ENCODE measurements around the gene RPS6KA1. TPM values are rescaled to one million over a fixed set of nuclear protein-coding genes. Genes with fewer than 3 reads are reported as not detected.

RPS6KA1 gene
- total and polyA plus RNA-seq, 10 of the 15 experiments (the other 5 are each of a cell fraction or from before 2014, with no cell fraction given): 5.0 to 136 (median 91.5) TPM

DNA sequence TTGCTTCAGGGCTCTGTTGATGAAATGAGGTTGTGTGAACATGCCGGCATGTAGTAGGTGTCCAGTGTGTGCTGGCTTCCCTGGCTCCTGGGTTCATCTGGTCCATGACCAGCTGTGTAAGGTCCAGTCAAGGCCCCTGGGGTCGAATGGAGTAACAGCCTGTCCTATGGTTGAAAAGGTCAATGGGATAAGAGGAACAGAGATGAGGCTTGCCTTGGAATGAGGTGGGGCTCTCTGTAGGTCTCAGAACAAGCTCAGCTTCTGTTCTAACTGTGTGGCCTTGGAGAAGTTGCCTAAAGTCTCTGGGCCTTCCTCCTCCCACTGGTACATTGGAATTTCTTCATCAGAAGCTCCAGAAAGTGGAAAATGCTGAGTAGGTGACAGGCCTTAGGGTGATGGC, 26.6 kb downstream of the RPS6KA1 start:
- CTCF ChIA-PET: interaction anchor here (0.6 to 1.5 kb wide), 3 partner anchors 9 to 56 kb away, joined by 3 to 7 read pairs (median 4); no protein-coding TSS in a partner anchor
- no peak for TF ChIP-seq BRCA1 (IDR thresholded peaks at IDR 0.05; ENCODE audit: low read depth, low read length)
- no peak for TF ChIP-seq BHLHE40 (IDR thresholded peaks at IDR 0.05; ENCODE audit: borderline replicate concordance in 1 of 2, low read depth in 2 of 2, low read length in 1 of 2)
- no peak for TF ChIP-seq NR2F1 (conservative IDR thresholded peaks at IDR 0.05)
- TF ChIP-seq, protein P1, sequence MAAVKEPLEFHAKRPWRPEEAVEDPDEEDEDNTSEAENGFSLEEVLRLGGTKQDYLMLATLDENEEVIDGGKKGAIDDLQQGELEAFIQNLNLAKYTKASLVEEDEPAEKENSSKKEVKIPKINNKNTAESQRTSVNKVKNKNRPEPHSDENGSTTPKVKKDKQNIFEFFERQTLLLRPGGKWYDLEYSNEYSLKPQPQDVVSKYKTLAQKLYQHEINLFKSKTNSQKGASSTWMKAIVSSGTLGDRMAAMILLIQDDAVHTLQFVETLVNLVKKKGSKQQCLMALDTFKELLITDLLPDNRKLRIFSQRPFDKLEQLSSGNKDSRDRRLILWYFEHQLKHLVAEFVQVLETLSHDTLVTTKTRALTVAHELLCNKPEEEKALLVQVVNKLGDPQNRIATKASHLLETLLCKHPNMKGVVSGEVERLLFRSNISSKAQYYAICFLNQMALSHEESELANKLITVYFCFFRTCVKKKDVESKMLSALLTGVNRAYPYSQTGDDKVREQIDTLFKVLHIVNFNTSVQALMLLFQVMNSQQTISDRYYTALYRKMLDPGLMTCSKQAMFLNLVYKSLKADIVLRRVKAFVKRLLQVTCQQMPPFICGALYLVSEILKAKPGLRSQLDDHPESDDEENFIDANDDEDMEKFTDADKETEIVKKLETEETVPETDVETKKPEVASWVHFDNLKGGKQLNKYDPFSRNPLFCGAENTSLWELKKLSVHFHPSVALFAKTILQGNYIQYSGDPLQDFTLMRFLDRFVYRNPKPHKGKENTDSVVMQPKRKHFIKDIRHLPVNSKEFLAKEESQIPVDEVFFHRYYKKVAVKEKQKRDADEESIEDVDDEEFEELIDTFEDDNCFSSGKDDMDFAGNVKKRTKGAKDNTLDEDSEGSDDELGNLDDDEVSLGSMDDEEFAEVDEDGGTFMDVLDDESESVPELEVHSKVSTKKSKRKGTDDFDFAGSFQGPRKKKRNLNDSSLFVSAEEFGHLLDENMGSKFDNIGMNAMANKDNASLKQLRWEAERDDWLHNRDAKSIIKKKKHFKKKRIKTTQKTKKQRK (IDR thresholded peaks at IDR 0.05; ENCODE audit: low read depth, low read length): no peak
- no peak for TF ChIP-seq NRF1 (conservative IDR thresholded peaks at IDR 0.05; ENCODE audit: low read depth, low read length)
- TF ChIP-seq, protein P2, sequence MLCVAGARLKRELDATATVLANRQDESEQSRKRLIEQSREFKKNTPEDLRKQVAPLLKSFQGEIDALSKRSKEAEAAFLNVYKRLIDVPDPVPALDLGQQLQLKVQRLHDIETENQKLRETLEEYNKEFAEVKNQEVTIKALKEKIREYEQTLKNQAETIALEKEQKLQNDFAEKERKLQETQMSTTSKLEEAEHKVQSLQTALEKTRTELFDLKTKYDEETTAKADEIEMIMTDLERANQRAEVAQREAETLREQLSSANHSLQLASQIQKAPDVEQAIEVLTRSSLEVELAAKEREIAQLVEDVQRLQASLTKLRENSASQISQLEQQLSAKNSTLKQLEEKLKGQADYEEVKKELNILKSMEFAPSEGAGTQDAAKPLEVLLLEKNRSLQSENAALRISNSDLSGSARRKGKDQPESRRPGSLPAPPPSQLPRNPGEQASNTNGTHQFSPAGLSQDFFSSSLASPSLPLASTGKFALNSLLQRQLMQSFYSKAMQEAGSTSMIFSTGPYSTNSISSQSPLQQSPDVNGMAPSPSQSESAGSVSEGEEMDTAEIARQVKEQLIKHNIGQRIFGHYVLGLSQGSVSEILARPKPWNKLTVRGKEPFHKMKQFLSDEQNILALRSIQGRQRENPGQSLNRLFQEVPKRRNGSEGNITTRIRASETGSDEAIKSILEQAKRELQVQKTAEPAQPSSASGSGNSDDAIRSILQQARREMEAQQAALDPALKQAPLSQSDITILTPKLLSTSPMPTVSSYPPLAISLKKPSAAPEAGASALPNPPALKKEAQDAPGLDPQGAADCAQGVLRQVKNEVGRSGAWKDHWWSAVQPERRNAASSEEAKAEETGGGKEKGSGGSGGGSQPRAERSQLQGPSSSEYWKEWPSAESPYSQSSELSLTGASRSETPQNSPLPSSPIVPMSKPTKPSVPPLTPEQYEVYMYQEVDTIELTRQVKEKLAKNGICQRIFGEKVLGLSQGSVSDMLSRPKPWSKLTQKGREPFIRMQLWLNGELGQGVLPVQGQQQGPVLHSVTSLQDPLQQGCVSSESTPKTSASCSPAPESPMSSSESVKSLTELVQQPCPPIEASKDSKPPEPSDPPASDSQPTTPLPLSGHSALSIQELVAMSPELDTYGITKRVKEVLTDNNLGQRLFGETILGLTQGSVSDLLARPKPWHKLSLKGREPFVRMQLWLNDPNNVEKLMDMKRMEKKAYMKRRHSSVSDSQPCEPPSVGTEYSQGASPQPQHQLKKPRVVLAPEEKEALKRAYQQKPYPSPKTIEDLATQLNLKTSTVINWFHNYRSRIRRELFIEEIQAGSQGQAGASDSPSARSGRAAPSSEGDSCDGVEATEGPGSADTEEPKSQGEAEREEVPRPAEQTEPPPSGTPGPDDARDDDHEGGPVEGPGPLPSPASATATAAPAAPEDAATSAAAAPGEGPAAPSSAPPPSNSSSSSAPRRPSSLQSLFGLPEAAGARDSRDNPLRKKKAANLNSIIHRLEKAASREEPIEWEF (IDR thresholded peaks at IDR 0.05; ENCODE audit: insufficient replicate concordance, low read depth, low read length): no peak
- TF ChIP-seq HDAC2 (IDR thresholded peaks at IDR 0.05): no peak
- TF ChIP-seq MEF2B (IDR thresholded peaks at IDR 0.05; ENCODE audit: partially characterized antibody, poor library complexity, severe bottlenecking): no peak
- no peak for TF ChIP-seq BMI1 (IDR thresholded peaks at IDR 0.05; ENCODE audit: borderline replicate concordance)
- TF ChIP-seq PAX8 (IDR thresholded peaks at IDR 0.05): no peak
- no peak for TF ChIP-seq RUNX3 (IDR thresholded peaks at IDR 0.05; ENCODE audit: low read length)
- TF ChIP-seq PAX5 (IDR thresholded peaks at IDR 0.05; ENCODE audit: borderline replicate concordance, low read depth, low read length): no peak
- TF ChIP-seq PML (IDR thresholded peaks at IDR 0.05; ENCODE audit: low read length): no peak
- TF ChIP-seq NR2C2 (IDR thresholded peaks at IDR 0.05; ENCODE audit: borderline replicate concordance, control insufficient read depth, insufficient read length, low read depth): no peak
- no peak for TF ChIP-seq IKZF1 (conservative IDR thresholded peaks at IDR 0.05)
- TF ChIP-seq RAD51 (IDR thresholded peaks at IDR 0.05): no peak
- no peak for TF ChIP-seq POLR2AphosphoS5 (IDR thresholded peaks at IDR 0.05; ENCODE audit: low read length)
- no peak for TF ChIP-seq STAT1 (conservative IDR thresholded peaks at IDR 0.05)

More for the DNA sequence above, 26.6 kb downstream of the RPS6KA1 start:
- ATAC-seq (no peak), FAIRE-seq (no peak), DNase-seq (ENCODE audit: low read depth, low spot score) (no peak)
- peaks cover 52 to 55% of the 10 kb centered on the region in 2 experiments for H3K36me3 ChIP-seq (ENCODE audit: control insufficient read depth in 2 of 2, insufficient read depth in 2 of 2, low read length in 1 of 2)
- H3K27ac ChIP-seq (ENCODE audit: control insufficient read depth, insufficient read depth): no peak overlapping the region
- no peaks in the 10 kb centered on the region for H3K4me1 ChIP-seq (ENCODE audit: control insufficient read depth, insufficient read depth, low read length)
- no peak overlapping the region for H3K4me3 ChIP-seq
- 53% methylated on average over 2 of the region's 2 CpGs for WGBS (ENCODE audit: insufficient coverage, insufficient replicate concordance, low lambda C conversion rate, missing lambda C conversion rate)
- ChIA-PET POLR2A (interaction anchor here (0.6 to 1.6 kb wide), 3 partner anchors 9 to 21 kb away, joined by 3 to 5 read pairs (median 3); no protein-coding TSS in a partner anchor), SMC1A (ENCODE audit: uncharacterized antibody, unreplicated experiment) (interaction anchor here (1.0 to 1.3 kb wide), 2 partner anchors 14 to 56 kb away, joined by 4 to 6 read pairs; no protein-coding TSS in a partner anchor), RAD21 (ENCODE audit: unreplicated experiment) (no interaction called here)
- intact Hi-C loops (cut with micrococcal nuclease; ENCODE audit: unreplicated experiment) (no loop called here), in situ Hi-C loops (cut with MboI) (no loop called here)
- no peak overlapping the region for H3K9ac ChIP-seq (ENCODE audit: control insufficient read depth, insufficient read depth, low read length)
- BruUV-seq (replicated peaks): no TSS peak
- H3K79me2 ChIP-seq (ENCODE audit: control insufficient read depth, insufficient read depth, low read length): no peaks in the 10 kb centered on the region
- no peaks in the 10 kb centered on the region for H3K27me3 ChIP-seq (replicated peaks in 1 of 2; ENCODE audit: control insufficient read depth in 2 of 2, insufficient read depth in 2 of 2, low read length in 1 of 2)
- no peak overlapping the region for H3K4me2 ChIP-seq (ENCODE audit: control insufficient read depth, insufficient read depth)
- H2AFZ ChIP-seq (ENCODE audit: control insufficient read depth, low read depth, low read length): no peak overlapping the region
- H4K20me1 ChIP-seq (ENCODE audit: control insufficient read depth, insufficient read depth): no peaks in the 10 kb centered on the region
- H3K9me3 ChIP-seq (replicated peaks; ENCODE audit: control insufficient read depth, insufficient read depth, low read length): no peaks in the 10 kb centered on the region
